Astrocyte (in vitro differentiated cells and primary cell): ENCODE data around the gene NACA2.

ENCODE experiments used
- EZH2 ChIP-seq: IDR thresholded peaks from 2 replicates; pipeline ENCODE4 v1.6.1; 2012; ENCODE audit warnings: mild to moderate bottlenecking, low read length, inconsistent platforms; ENCODE audit not compliant: insufficient read depth
- TF ChIP-seq, protein P1 (sequence below): IDR thresholded peaks from 2 replicates; pipeline ENCODE4 v1.5.1; 2011; ENCODE audit warnings: low read depth, mild to moderate bottlenecking, inconsistent platforms, low read length, moderate library complexity; ENCODE audit not compliant: insufficient read depth

- TF ChIP-seq, protein P1, sequence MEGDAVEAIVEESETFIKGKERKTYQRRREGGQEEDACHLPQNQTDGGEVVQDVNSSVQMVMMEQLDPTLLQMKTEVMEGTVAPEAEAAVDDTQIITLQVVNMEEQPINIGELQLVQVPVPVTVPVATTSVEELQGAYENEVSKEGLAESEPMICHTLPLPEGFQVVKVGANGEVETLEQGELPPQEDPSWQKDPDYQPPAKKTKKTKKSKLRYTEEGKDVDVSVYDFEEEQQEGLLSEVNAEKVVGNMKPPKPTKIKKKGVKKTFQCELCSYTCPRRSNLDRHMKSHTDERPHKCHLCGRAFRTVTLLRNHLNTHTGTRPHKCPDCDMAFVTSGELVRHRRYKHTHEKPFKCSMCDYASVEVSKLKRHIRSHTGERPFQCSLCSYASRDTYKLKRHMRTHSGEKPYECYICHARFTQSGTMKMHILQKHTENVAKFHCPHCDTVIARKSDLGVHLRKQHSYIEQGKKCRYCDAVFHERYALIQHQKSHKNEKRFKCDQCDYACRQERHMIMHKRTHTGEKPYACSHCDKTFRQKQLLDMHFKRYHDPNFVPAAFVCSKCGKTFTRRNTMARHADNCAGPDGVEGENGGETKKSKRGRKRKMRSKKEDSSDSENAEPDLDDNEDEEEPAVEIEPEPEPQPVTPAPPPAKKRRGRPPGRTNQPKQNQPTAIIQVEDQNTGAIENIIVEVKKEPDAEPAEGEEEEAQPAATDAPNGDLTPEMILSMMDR: no peak
- no peak for TF ChIP-seq EZH2
Measured at GRCh38 chr17:61638087-61638486, 47.1 kb upstream of the NACA2 start.
